Measurements from ENCODE around the gene PTPN22.

GRCh38 chr1:113805639-113806038 lies 65.9 kb downstream of the PTPN22 start:
- TF ChIP-seq, protein P1, sequence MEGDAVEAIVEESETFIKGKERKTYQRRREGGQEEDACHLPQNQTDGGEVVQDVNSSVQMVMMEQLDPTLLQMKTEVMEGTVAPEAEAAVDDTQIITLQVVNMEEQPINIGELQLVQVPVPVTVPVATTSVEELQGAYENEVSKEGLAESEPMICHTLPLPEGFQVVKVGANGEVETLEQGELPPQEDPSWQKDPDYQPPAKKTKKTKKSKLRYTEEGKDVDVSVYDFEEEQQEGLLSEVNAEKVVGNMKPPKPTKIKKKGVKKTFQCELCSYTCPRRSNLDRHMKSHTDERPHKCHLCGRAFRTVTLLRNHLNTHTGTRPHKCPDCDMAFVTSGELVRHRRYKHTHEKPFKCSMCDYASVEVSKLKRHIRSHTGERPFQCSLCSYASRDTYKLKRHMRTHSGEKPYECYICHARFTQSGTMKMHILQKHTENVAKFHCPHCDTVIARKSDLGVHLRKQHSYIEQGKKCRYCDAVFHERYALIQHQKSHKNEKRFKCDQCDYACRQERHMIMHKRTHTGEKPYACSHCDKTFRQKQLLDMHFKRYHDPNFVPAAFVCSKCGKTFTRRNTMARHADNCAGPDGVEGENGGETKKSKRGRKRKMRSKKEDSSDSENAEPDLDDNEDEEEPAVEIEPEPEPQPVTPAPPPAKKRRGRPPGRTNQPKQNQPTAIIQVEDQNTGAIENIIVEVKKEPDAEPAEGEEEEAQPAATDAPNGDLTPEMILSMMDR (IDR thresholded peaks at IDR 0.05; ENCODE audit: borderline replicate concordance, extremely low read depth, low read length, poor library complexity, severe bottlenecking), result no peak
- no peak for TF ChIP-seq EZH2 (IDR thresholded peaks at IDR 0.05; ENCODE audit: borderline replicate concordance, low read depth, low read length, severe bottlenecking)

All from DND-41 (cell line).